ENCODE results near the gene PHEX. TPM values are rescaled to one million over a fixed set of nuclear protein-coding genes. Genes with fewer than 3 reads are reported as not detected.

The PHEX gene
- total RNA-seq, 1 experiment from 2014 or later: 0.27 TPM

GRCh38 chrX:22121161-22121560, 89.0 kb downstream of the PHEX start:
- Histone ChIP-seq H3K79me2 (ENCODE audit: insufficient read depth, low read length) (no peaks in the 10 kb centered on the region), H3K27me3 (ENCODE audit: insufficient read depth, low read length) (no peaks in the 10 kb centered on the region), H3K9me3 (ENCODE audit: control insufficient read depth in 1 of 2, insufficient read depth in 1 of 2, low read depth in 1 of 2, low read length in 2 of 2) (no peaks in the 10 kb centered on the region), H3K4me2 (ENCODE audit: low read length) (no peak overlapping the region), H3K4me1 (ENCODE audit: control insufficient read depth in 1 of 2, insufficient read depth in 2 of 2, low read length in 2 of 2) (no peaks in the 10 kb centered on the region), H3K9ac (ENCODE audit: low read length) (no peak overlapping the region), H3K9me2 (ENCODE audit: insufficient read depth) (no peaks in the 10 kb centered on the region), H2AFZ (ENCODE audit: low read depth, low read length, poor library complexity, severe bottlenecking) (no peak overlapping the region), H3K36me3 (ENCODE audit: control insufficient read depth in 1 of 2, insufficient read depth in 2 of 2, low read length in 2 of 2) (no peaks in the 10 kb centered on the region), H3K27ac (ENCODE audit: low read depth, low read length) (no peak overlapping the region), H3K4me3 (replicated peaks in 1 of 2; ENCODE audit: low read depth in 1 of 2, low read length in 2 of 2) (no peak overlapping the region), H4K20me1 (ENCODE audit: insufficient read depth) (no peaks in the 10 kb centered on the region)
- ATAC-seq (no peak), DNase-seq (ENCODE audit: low read depth, low spot score) (no peak)
- RAD21 ChIA-PET (ENCODE audit: low non-redundant PET in 1 of 2, low total read pairs in 2 of 2, uncharacterized antibody in 2 of 2, unreplicated experiment in 2 of 2): no interaction called here
- POLR2A ChIA-PET: no interaction called here
- intact Hi-C loops (cut with micrococcal nuclease): no loop called here
- BruUV-seq (replicated peaks): no TSS peak
- CTCF ChIA-PET: no interaction called here
- TF ChIP-seq REST (IDR thresholded peaks at IDR 0.05; ENCODE audit: low read depth) (no peak), YY1 (IDR thresholded peaks at IDR 0.05; ENCODE audit: extremely low read depth, insufficient replicate concordance, low read depth, low read length) (no peak), SP1 (IDR thresholded peaks at IDR 0.05; ENCODE audit: low read depth) (no peak), TCF7L2 (IDR thresholded peaks at IDR 0.05; ENCODE audit: borderline replicate concordance, extremely low read depth, insufficient read depth, insufficient read length) (no peak), MAX (IDR thresholded peaks at IDR 0.05) (no peak), POLR2A (IDR thresholded peaks at IDR 0.05; ENCODE audit: borderline replicate concordance, extremely low read depth, insufficient read depth, insufficient read length) (no peak), FOSL1 (IDR thresholded peaks at IDR 0.05; ENCODE audit: low read depth) (no peak), RAD21 (IDR thresholded peaks at IDR 0.05; ENCODE audit: low read depth) (no peak), ELF1 (IDR thresholded peaks at IDR 0.05; ENCODE audit: borderline replicate concordance, low read depth) (no peak)

Measured in HCT116 (cell line).